ENCODE measurements around the gene LMLN.

GRCh38 chr3:198064420-198064819, 104.4 kb downstream of the LMLN start:
- no peak for TF ChIP-seq POLR2A (IDR thresholded peaks at IDR 0.05)
- no peak for TF ChIP-seq CTCF (IDR thresholded peaks at IDR 0.05)
- no peak for TF ChIP-seq POLR2AphosphoS5 (IDR thresholded peaks at IDR 0.05)

Data from gastroesophageal sphincter (tissue), 3 donors.